ENCODE measurements around the gene COPS7A. TPM values are rescaled to one million over a fixed set of nuclear protein-coding genes. Genes with fewer than 3 reads are reported as not detected.

The COPS7A gene
- total RNA-seq, 1 donor = 98.8 TPM

DNA sequence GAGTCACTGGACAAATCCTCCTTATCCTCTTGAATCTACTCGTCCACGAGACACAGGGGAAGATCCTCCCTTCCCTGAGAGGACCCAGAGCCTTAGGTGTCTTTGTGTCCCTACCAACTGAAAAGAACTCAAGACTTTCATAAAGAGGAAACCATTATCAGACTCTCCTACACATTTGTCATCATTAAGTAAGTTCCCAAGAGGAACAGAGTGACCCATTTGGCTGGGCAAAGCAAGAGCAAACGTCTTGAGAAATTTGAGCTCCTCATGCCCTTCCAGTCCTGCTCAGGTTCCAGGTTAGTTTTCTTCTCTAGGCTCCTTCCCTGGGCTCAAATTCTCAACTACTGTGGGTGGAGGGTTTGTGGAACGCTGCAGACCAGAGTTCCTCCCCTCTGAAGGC is 23.4 kb downstream of the COPS7A start:
- DNase-seq (ENCODE audit: insufficient read length, low spot score, missing footprints) = no peak
- TF ChIP-seq, protein P1, sequence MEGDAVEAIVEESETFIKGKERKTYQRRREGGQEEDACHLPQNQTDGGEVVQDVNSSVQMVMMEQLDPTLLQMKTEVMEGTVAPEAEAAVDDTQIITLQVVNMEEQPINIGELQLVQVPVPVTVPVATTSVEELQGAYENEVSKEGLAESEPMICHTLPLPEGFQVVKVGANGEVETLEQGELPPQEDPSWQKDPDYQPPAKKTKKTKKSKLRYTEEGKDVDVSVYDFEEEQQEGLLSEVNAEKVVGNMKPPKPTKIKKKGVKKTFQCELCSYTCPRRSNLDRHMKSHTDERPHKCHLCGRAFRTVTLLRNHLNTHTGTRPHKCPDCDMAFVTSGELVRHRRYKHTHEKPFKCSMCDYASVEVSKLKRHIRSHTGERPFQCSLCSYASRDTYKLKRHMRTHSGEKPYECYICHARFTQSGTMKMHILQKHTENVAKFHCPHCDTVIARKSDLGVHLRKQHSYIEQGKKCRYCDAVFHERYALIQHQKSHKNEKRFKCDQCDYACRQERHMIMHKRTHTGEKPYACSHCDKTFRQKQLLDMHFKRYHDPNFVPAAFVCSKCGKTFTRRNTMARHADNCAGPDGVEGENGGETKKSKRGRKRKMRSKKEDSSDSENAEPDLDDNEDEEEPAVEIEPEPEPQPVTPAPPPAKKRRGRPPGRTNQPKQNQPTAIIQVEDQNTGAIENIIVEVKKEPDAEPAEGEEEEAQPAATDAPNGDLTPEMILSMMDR (IDR thresholded peaks at IDR 0.05; ENCODE audit: extremely low read depth, low read depth, low read length) = no peak
- Histone ChIP-seq H3K27me3 (ENCODE audit: insufficient read depth, low read length) (no peaks in the 10 kb centered on the region), H3K36me3 (ENCODE audit: insufficient read depth, low read length) (peaks cover 68% of the 10 kb centered on the region), H2AFZ (ENCODE audit: low read length) (no peak overlapping the region), H3K4me2 (ENCODE audit: insufficient read depth, low read length) (no peak overlapping the region), H3K79me2 (ENCODE audit: insufficient read depth, low read length) (peaks cover 27% of the 10 kb centered on the region), H3K9me3 (ENCODE audit: low read depth, low read length) (no peaks in the 10 kb centered on the region), H3K27ac (ENCODE audit: low read depth, low read length) (no peak overlapping the region), H3K4me3 (ENCODE audit: insufficient read depth, low read length) (no peak overlapping the region), H3K4me1 (ENCODE audit: insufficient read depth, low read length) (peaks cover 14% of the 10 kb centered on the region), H4K20me1 (ENCODE audit: insufficient read depth, low read length) (peaks cover 33% of the 10 kb centered on the region)

- H3K79me2 ChIP-seq (ENCODE audit: insufficient read depth, low read length) = peaks cover 33% of the 10 kb centered on the region
- H3K27me3 ChIP-seq (ENCODE audit: insufficient read depth, low read length) = no peaks in the 10 kb centered on the region
- H3K4me3 ChIP-seq (ENCODE audit: insufficient read depth, low read length) = no peak overlapping the region
- H3K4me2 ChIP-seq (ENCODE audit: insufficient read depth, low read length) = no peak overlapping the region
- TF ChIP-seq, protein P1 (IDR thresholded peaks at IDR 0.05; ENCODE audit: extremely low read depth, low read depth, low read length) = no peak
- peaks cover 68% of the 10 kb centered on the region for H3K36me3 ChIP-seq (ENCODE audit: insufficient read depth, low read length)
- no peak overlapping the region for H2AFZ ChIP-seq (ENCODE audit: low read length)
- H3K27ac ChIP-seq (ENCODE audit: low read depth, low read length) = no peak overlapping the region
- no peaks in the 10 kb centered on the region for H3K9me3 ChIP-seq (ENCODE audit: low read depth, low read length)
- no peak for DNase-seq (ENCODE audit: insufficient read length, low spot score, missing footprints)
- peaks cover 16% of the 10 kb centered on the region for H3K4me1 ChIP-seq (ENCODE audit: insufficient read depth, low read length)
- H4K20me1 ChIP-seq (ENCODE audit: insufficient read depth, low read length) = peaks cover 36% of the 10 kb centered on the region
These were observed 24.9 kb downstream of the COPS7A start for GRCh38 chr12:6748761-6749160.

DNA sequence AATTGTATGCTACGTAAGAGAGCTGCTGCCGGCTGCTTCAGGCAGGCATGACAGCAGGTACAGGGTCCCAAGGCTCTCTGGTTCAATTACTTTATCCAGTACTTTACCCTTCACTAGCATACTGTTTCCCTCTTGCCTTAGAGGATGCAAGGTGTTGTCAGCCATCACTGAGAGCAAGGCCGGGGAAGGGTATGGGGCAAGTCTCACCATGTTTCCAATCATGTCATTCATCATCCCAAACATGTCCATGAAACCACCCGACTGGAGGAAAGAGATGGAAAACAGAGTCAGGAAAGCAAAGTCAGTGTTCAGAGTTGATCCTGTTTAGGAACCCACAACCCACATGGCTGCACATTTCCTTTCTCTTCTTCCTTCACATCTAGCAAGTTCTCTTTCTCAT is 26.7 kb downstream of the COPS7A start:
- H3K4me3 ChIP-seq (ENCODE audit: insufficient read depth, low read length) = no peak overlapping the region
- peaks cover 36% of the 10 kb centered on the region for H4K20me1 ChIP-seq (ENCODE audit: insufficient read depth, low read length)
- no peak overlapping the region for H3K4me2 ChIP-seq (ENCODE audit: insufficient read depth, low read length)
- no peak overlapping the region for H3K27ac ChIP-seq (ENCODE audit: low read depth, low read length)
- TF ChIP-seq, protein P1 (IDR thresholded peaks at IDR 0.05; ENCODE audit: extremely low read depth, low read depth, low read length) = no peak
- DNase-seq (ENCODE audit: insufficient read length, low spot score, missing footprints) = no peak
- H3K36me3 ChIP-seq (ENCODE audit: insufficient read depth, low read length) = peaks cover 66% of the 10 kb centered on the region
- no peak overlapping the region for H2AFZ ChIP-seq (ENCODE audit: low read length)
- H3K4me1 ChIP-seq (ENCODE audit: insufficient read depth, low read length) = peaks cover 19% of the 10 kb centered on the region
- no peaks in the 10 kb centered on the region for H3K27me3 ChIP-seq (ENCODE audit: insufficient read depth, low read length)
- peaks cover 33% of the 10 kb centered on the region for H3K79me2 ChIP-seq (ENCODE audit: insufficient read depth, low read length)
- H3K9me3 ChIP-seq (ENCODE audit: low read depth, low read length) = no peaks in the 10 kb centered on the region

DNA sequence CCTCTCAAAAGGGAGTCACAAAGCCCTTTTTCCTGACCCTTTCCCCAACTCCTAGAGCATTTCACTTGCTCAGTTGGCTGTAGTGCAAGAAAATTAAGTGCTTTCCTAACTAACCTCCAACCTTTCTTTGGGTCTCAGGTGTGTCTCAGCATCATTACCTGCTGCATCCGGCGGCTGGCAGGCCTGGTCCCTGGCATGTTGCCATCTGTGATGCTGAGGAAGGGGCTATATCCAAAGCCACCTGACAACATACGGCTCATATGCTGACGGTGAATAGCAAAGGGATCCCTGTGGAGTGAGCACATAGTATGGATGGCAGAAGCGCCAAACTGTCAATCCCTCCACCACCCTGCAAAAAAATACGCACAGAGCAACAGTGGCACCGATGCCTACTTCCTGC is 27.9 kb downstream of the COPS7A start:
- peaks cover 33% of the 10 kb centered on the region for H3K79me2 ChIP-seq (ENCODE audit: insufficient read depth, low read length)
- H4K20me1 ChIP-seq (ENCODE audit: insufficient read depth, low read length) = peaks cover 36% of the 10 kb centered on the region
- no peak for DNase-seq (ENCODE audit: insufficient read length, low spot score, missing footprints)
- H3K36me3 ChIP-seq (ENCODE audit: insufficient read depth, low read length) = peaks cover 54% of the 10 kb centered on the region
- peak overlapping the region; percentile 96 for H3K4me2 ChIP-seq (ENCODE audit: insufficient read depth, low read length)
- TF ChIP-seq, protein P1 (IDR thresholded peaks at IDR 0.05; ENCODE audit: extremely low read depth, low read depth, low read length) = no peak
- peak overlapping the region; percentile 98 for H3K4me3 ChIP-seq (ENCODE audit: insufficient read depth, low read length)
- H3K9me3 ChIP-seq (ENCODE audit: low read depth, low read length) = no peaks in the 10 kb centered on the region
- peaks cover 19% of the 10 kb centered on the region for H3K4me1 ChIP-seq (ENCODE audit: insufficient read depth, low read length)
- H3K27ac ChIP-seq (ENCODE audit: low read depth, low read length) = peak overlapping the region; percentile 97
- H3K27me3 ChIP-seq (ENCODE audit: insufficient read depth, low read length) = no peaks in the 10 kb centered on the region
- no peak overlapping the region for H2AFZ ChIP-seq (ENCODE audit: low read length)

Measured in osteoblast (primary cell).